RPMI7951 (cell line): ENCODE data around the gene ZC3H7B. TPM values are rescaled to one million over a fixed set of nuclear protein-coding genes. Genes with fewer than 3 reads are reported as not detected.
A peak's percentile ranks its signal among the peaks of the same experiment; 100 is the strongest.
"Not testable (repeated sequence)": the region's sequence is repeated elsewhere in the genome, so short reads cannot be mapped to it uniquely, and the experiment has no call there.

Source experiments
- DNase-seq: peaks from one replicate; pipeline ENCODE4 v3.0.0-alpha.2; 2012; ENCODE audit warnings: low read depth
- total RNA-seq: library from RNA; depleted of rRNA; stranded (reverse); fragments of >200 nt; shearing (Covaris generic); gene quantifications from 2 replicates; pipeline ENCODE4 v1.2.3, GENCODE V29; 2014

The ZC3H7B gene
- total RNA-seq, 1 experiment from 2014 or later: 19.6 TPM

DNA sequence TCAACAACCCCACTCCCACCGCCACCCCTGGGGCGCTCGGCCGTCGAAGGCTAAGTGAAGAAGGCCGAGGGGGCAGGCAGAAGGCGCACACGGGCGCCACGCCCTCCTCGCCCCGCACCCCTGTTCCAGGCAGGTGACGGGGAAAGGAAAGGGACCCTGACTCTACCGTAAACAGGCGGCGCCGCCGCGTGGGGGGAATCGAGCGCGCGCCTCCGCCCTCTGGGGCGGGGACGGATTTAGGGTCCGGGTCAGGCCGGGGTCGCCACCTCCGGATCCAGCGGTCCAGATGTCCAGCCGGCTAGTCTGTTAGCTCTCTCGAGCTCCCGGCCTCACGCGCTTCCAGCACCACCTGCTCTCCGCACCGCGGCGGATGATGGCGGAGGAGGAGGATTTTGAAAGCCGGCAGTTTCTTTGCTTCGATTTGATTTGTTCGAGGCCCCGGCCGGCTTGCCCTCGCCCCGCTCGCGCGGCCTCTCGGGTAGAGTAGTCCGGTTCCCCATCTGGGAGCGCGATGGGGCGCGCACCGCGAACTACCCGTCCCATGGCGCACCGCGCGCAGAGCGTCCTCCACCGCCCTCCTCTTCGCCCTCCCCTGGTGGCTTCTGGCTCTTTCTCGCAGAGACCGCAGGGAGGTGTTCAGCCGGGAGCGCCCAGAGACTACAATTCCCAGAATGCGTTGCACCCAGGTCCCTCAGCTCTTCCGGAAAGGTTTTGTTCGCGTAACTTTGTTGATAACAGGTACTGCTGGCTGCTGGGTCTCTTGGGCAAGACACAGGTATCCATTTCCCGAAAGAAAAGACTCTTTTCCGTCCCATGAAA lies 15.3 kb upstream of the ZC3H7B start, which contains the start of gene RANGAP1:
RANGAP1 (minus strand) TSS at position 368 of the 819 bp plus-strand sequence. CDS start 5,143 bp downstream, outside the sequence.
- peak; percentile 96 for DNase-seq

DNA sequence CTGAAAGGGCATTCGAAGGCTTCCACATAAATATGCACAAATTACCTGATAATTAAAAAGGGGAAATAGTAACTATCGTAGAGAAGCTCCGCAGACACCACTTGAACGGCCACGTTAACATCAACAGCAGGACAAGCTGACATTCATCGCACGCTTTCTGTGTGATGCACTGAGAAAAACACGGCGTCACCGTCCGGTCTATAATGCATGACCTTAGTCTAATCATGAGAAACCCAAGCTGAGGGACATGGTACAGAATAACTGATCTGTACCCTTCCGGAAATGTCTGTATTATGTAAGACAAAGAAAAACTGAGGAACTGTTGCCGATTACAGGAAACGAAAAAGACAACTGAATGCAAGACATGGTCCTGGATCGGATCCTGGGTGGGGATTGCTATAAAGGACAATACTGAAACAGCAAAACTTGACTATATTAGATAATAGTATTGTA lies 14.7 kb upstream of the ZC3H7B start:
- peak; percentile 27 for DNase-seq

GRCh38 chr22:41288245-41288946 lies 12.9 kb upstream of the ZC3H7B start:
- DNase-seq: peak; percentile 68

GRCh38 chr22:41289671-41290070 lies 11.7 kb upstream of the ZC3H7B start:
- DNase-seq: no peak

DNA sequence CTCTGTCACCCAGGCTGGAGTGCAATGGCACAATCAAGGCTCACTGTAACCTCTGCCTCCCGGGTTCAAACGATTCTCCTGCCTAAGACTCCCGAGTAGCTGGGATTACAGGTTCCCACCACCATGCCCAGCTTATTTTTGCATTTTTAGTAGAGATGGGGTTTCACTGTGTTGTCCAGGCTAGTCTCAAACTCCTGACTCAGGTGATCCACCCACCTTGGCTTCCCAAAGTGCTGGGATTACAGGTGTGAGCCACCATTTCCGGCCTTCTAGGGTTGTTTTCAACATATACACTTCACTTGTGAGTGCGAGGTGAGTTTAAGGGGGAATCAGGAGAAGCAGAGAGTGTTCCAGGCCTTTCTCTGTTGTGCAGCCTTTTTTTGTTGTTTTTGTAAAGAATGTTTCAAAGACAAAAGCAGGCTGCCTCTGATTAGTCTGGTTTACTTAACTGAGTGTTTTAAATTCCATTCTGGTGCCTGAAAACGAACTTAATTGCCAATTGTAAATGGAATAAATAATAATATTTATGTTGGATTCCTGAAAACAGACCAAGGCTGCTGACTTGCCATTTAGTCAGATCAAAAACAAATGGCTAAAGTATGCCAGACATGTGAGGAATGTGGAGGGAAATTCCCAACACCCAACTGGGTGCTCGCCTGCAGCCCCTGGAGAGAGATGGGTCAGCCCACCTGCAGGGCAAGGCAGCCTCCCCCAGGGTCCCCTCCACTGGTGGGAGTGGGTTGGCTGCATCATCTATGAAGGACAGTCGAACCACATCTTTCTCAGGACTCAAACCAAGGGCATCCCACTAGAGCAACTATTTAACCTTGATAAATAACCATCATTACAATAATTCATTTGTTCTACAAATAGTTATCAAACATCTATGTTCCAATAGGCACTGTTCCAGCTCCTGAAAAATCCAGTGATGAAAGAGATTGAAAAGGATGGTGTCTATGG lies 10.8 kb upstream of the ZC3H7B start:
- peak; percentile 71 for DNase-seq

DNA sequence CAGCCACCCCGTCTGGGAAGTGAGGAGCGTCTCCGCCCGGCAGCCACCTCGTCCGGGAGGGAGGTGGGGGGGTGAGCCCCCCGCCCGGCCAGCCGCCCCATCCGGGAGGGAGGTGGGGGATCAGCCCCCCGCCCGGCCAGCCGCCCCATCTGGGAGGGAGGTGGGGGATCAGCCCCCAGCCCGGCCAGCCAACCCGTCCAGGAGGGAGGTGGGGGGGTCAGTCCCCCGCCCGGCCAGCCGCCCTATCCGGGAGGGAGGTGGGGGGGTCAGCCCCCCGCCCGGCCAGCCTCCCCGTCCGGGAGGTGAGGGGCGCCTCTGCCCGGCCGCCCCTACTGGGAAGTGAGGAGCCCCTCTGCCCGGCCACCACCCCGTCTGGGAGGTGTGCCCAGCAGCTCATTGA lies 6.5 kb upstream of the ZC3H7B start:
- DNase-seq: not testable (repeated sequence)

GRCh38 chr22:41296826-41297667 lies 4.3 kb upstream of the ZC3H7B start:
- no peak for DNase-seq

DNA sequence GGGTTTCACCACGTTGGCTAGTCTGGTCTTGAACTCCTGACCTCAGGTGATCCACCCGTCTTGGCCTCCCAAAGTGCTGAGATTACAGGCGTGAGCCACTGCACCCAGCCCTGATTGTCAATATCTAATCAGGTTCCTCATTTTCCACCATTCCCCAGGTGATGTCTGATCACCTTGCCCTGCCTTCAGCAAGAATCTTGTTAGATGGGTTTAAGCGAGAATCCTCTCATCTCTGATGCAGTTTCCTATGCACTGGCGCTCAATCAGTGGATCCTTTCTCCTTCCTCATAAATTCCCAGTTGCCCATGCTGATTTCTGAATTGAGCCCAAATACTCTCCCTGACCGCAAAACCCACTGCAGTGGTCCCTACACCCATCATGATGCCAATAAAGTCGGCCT lies 664 bp upstream of the ZC3H7B start:
- DNase-seq: no peak

GRCh38 chr22:41302021-41302767 lies 869 bp downstream of the ZC3H7B start:
- DNase-seq: no peak

GRCh38 chr22:41302811-41303210 lies 1.5 kb downstream of the ZC3H7B start:
- DNase-seq: no peak

DNA sequence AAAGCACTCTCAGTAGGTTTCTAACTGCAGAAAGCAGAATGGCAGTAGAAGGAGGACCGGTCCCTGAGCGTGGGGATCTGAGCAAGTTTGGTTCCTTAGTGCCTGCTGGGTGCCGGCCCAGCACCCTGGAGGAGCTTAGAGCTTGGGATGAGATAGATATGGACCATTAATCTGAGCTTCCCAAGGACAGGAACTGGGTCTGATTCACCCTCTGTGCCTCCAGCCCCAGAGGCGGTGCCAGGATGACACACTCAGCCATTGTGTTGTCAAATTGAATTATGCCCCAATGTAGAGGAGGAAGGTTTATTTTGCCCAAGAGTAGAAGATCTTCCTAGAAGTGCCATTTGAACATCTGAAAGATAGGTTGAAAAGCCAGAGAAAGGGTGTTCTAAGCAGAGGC lies 4.3 kb downstream of the ZC3H7B start:
- peak; percentile 84 for DNase-seq

- DNase-seq: peak; percentile 50
Observed at GRCh38 chr22:41308054-41308453, 6.7 kb downstream of the ZC3H7B start.

- DNase-seq: no peak
Observed at GRCh38 chr22:41308544-41308947, 7.2 kb downstream of the ZC3H7B start.

DNA sequence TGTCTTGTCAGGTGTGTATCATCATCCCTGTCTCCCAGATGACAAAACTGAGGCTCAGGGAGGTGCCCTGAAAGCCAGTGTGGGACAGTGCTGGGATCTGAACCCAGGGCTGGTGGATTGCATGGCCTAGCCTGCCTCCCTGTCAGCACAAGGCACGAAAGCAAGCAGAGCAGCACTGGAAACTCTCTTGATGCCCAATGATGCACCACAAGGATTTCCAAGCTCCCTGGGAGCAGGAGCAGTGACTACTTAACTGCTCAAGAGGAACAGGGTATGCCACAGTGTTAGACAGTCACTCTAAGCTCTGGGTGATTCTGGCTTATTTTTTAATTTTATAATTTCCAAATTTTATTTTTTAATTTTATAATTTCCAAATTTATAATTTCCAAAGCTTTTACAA lies 9.0 kb downstream of the ZC3H7B start:
- DNase-seq: no peak

GRCh38 chr22:41311487-41311886 lies 10.2 kb downstream of the ZC3H7B start:
- no peak for DNase-seq

GRCh38 chr22:41314821-41315220 lies 13.5 kb downstream of the ZC3H7B start:
- no peak for DNase-seq

- no peak for DNase-seq
Observed at GRCh38 chr22:41315586-41315985, 14.3 kb downstream of the ZC3H7B start.

DNA sequence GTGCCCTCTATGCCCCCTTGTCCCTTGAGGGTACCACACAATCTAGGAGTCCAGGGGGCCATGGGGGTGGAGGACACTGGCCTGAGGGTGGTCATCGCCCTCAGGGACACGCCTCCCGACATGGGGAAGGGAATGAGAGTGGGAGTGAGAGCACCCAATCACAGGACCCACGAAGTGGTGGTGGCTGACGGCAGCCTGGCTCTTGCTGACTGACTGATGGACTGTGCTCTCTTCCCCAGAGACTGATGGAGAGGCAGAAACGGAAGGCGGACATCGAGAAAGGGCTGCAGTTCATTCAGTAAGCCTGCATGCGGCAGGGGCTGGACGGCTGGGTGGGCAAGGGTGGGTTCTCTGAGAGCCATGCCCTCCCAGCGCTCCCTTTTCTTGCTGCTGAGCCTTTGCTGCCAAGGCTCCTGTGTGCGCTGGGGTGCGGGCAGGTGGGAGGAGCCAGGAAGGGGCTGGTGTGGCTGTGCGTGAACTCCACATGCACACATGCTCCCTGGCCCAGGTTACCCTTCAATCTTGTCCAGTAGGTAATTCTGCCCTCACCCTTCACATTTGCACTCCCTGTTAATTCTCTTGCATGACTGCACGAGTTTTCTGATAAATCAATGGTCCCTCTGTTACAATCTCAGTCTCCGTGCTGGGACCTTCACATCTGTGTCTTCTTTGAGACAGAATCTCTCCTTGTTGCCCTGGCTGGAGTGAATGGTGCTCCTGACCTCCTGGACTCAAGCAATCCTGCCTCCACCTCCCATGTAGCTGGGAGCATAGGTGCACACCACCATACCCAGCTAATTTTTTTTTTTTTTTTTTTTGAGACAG lies 19.3 kb downstream of the ZC3H7B start:
- no peak for DNase-seq
